Chondrocyte (in vitro differentiated cells): Measurements from ENCODE around the gene INPP4B. TPM values are rescaled to one million over a fixed set of nuclear protein-coding genes. Genes with fewer than 3 reads are reported as not detected.

Experiments used
- DNase-seq: peaks from one replicate; pipeline ENCODE4 v3.0.0; 2021; ENCODE audit warnings: mixed read lengths, low spot score
- H3K27ac Mint-ChIP-seq: one replicate; pipeline ENCODE4 v1.8.0; 2021; ENCODE audit warnings: mild to moderate bottlenecking, moderate library complexity, mixed read lengths; ENCODE audit not compliant: unreplicated experiment
- H3K27me3 Mint-ChIP-seq: 2 replicates; pipeline ENCODE4 v1.8.0; 2021; ENCODE audit warnings: low read depth, mixed read lengths
- H3K36me3 Mint-ChIP-seq: 2 replicates; pipeline ENCODE4 v1.8.0; 2021; ENCODE audit warnings: low read depth, mixed read lengths
- H3K4me1 Mint-ChIP-seq: 2 replicates; pipeline ENCODE4 v1.8.0; 2021; ENCODE audit warnings: low read depth, mild to moderate bottlenecking, mixed read lengths
- H3K4me3 Mint-ChIP-seq: one replicate; pipeline ENCODE4 v1.8.0; 2021; ENCODE audit warnings: mild to moderate bottlenecking, moderate library complexity, mixed read lengths; ENCODE audit not compliant: unreplicated experiment
- H3K9me3 Mint-ChIP-seq: 2 replicates; pipeline ENCODE4 v1.8.0; 2021; ENCODE audit warnings: low read depth, mixed read lengths
- CTCF ChIP-seq: fragments of 200-600 bp; sonication (generic); IDR thresholded peaks from 2 replicates; pipeline ENCODE4 v1.5.0; 2021; ENCODE audit warnings: antibody characterized with exemption, mild to moderate bottlenecking, moderate library complexity
- total RNA-seq: library from RNA; stranded (reverse); gene quantifications from 3 replicates; pipeline ENCODE4 v1.2.1, GENCODE V29; 2021

The INPP4B gene
- total RNA-seq, 1 donor from 2014 or later, result 30.0 TPM

GRCh38 chr4:142778430-142778829 is 67.7 kb downstream of the INPP4B start:
- DNase-seq, result no peak
- Mint-ChIP-seq H3K4me1 (no peaks in the 10 kb centered on the region), H3K27me3 (no peaks in the 10 kb centered on the region)

GRCh38 chr4:142777045-142777743 is 68.9 kb downstream of the INPP4B start:
- no peak for DNase-seq
- no peak for TF ChIP-seq CTCF
- no peaks in the 10 kb centered on the region for H3K9me3 Mint-ChIP-seq
- no peak overlapping the region for H3K4me3 Mint-ChIP-seq
- no peaks in the 10 kb centered on the region for H3K27me3 Mint-ChIP-seq
- H3K36me3 Mint-ChIP-seq, result peaks cover 2% of the 10 kb centered on the region
- no peaks in the 10 kb centered on the region for H3K4me1 Mint-ChIP-seq
- H3K27ac Mint-ChIP-seq, result no peak overlapping the region

More at GRCh38 chr4:142778430-142778829, 67.7 kb downstream of the INPP4B start:
- no peaks in the 10 kb centered on the region for H3K9me3 Mint-ChIP-seq
- no peak for TF ChIP-seq CTCF
- H3K4me3 Mint-ChIP-seq, result no peak overlapping the region
- no peak overlapping the region for H3K27ac Mint-ChIP-seq
- peaks cover 2% of the 10 kb centered on the region for H3K36me3 Mint-ChIP-seq

GRCh38 chr4:142776026-142776425 is 70.1 kb downstream of the INPP4B start:
- no peak for DNase-seq
- no peak overlapping the region for H3K27ac Mint-ChIP-seq
- H3K4me3 Mint-ChIP-seq, result no peak overlapping the region
- H3K27me3 Mint-ChIP-seq, result no peaks in the 10 kb centered on the region
- peaks cover 2% of the 10 kb centered on the region for H3K36me3 Mint-ChIP-seq
- no peak for TF ChIP-seq CTCF
- H3K9me3 Mint-ChIP-seq, result no peaks in the 10 kb centered on the region
- no peaks in the 10 kb centered on the region for H3K4me1 Mint-ChIP-seq

GRCh38 chr4:142773505-142773904 is 72.6 kb downstream of the INPP4B start:
- H3K4me1 Mint-ChIP-seq, result no peaks in the 10 kb centered on the region
- H3K36me3 Mint-ChIP-seq, result no peaks in the 10 kb centered on the region
- no peak for TF ChIP-seq CTCF
- no peak overlapping the region for H3K27ac Mint-ChIP-seq
- no peaks in the 10 kb centered on the region for H3K9me3 Mint-ChIP-seq
- H3K4me3 Mint-ChIP-seq, result no peak overlapping the region
- H3K27me3 Mint-ChIP-seq, result no peaks in the 10 kb centered on the region
- no peak for DNase-seq

- no peak overlapping the region for H3K27ac Mint-ChIP-seq
- peaks cover 3% of the 10 kb centered on the region for H3K9me3 Mint-ChIP-seq
- H3K36me3 Mint-ChIP-seq, result no peaks in the 10 kb centered on the region
- TF ChIP-seq CTCF, result no peak
- no peaks in the 10 kb centered on the region for H3K27me3 Mint-ChIP-seq
- peaks cover 3% of the 10 kb centered on the region for H3K4me1 Mint-ChIP-seq
- H3K4me3 Mint-ChIP-seq, result no peak overlapping the region
- no peak for DNase-seq
Measured at GRCh38 chr4:142762280-142762679, 83.8 kb downstream of the INPP4B start.
